ENCODE measurements around the gene SLC44A3.

The SLC44A3 gene

DNA sequence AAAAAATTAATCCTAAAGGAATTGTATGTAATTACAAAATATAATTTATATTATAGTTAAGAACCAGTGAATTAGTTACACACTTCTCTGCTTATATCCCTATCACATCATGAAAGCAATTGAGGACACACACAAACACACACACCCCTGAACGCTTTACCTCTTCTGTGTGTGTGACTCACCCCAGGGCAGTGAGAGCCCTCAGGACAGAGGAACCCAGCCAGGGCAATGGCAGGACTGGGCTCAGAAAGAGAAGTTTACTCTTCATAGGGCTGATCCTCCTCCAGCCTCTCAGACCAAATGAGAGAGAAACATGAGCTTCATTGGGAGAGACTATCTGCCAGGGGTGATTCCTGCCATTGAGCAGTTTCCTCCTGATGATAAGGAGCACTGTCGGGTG, 38.1 kb downstream of the SLC44A3 start:
- H3K27ac ChIP-seq, result no peak overlapping the region
- H3K4me2 ChIP-seq, result no peak overlapping the region
- H3K79me2 ChIP-seq (ENCODE audit: insufficient read depth, low read depth), result no peaks in the 10 kb centered on the region
- H3K4me3 ChIP-seq (IDR thresholded peaks at IDR 0.05; ENCODE audit: insufficient read depth, low read depth, low read length), result no peak overlapping the region
- no peaks in the 10 kb centered on the region for H3K27me3 ChIP-seq (ENCODE audit: insufficient read depth, low read depth)
- TF ChIP-seq CTCF (conservative IDR thresholded peaks at IDR 0.05; ENCODE audit: low read depth, low read length), result no peak
- no peaks in the 10 kb centered on the region for H3K36me3 ChIP-seq (ENCODE audit: insufficient read depth)
- no peaks in the 10 kb centered on the region for H4K20me1 ChIP-seq (ENCODE audit: insufficient read depth)
- no peak overlapping the region for H2AFZ ChIP-seq (ENCODE audit: low read depth)
- H3K4me1 ChIP-seq (ENCODE audit: low read depth, poor library complexity, severe bottlenecking), result no peaks in the 10 kb centered on the region
- H3K9ac ChIP-seq, result no peak overlapping the region

GRCh38 chr1:94859174-94859573, 39.0 kb downstream of the SLC44A3 start:
- no peak overlapping the region for H3K9ac ChIP-seq
- no peak overlapping the region for H3K4me3 ChIP-seq (IDR thresholded peaks at IDR 0.05; ENCODE audit: insufficient read depth, low read depth, low read length)
- H4K20me1 ChIP-seq (ENCODE audit: insufficient read depth), result no peaks in the 10 kb centered on the region
- H2AFZ ChIP-seq (ENCODE audit: low read depth), result no peak overlapping the region
- H3K4me1 ChIP-seq (ENCODE audit: low read depth, poor library complexity, severe bottlenecking), result no peaks in the 10 kb centered on the region
- H3K4me2 ChIP-seq, result no peak overlapping the region
- no peaks in the 10 kb centered on the region for H3K27me3 ChIP-seq (ENCODE audit: insufficient read depth, low read depth)
- TF ChIP-seq CTCF (conservative IDR thresholded peaks at IDR 0.05; ENCODE audit: low read depth, low read length), result no peak
- no peaks in the 10 kb centered on the region for H3K79me2 ChIP-seq (ENCODE audit: insufficient read depth, low read depth)
- H3K27ac ChIP-seq, result no peak overlapping the region
- H3K36me3 ChIP-seq (ENCODE audit: insufficient read depth), result no peaks in the 10 kb centered on the region

DNA sequence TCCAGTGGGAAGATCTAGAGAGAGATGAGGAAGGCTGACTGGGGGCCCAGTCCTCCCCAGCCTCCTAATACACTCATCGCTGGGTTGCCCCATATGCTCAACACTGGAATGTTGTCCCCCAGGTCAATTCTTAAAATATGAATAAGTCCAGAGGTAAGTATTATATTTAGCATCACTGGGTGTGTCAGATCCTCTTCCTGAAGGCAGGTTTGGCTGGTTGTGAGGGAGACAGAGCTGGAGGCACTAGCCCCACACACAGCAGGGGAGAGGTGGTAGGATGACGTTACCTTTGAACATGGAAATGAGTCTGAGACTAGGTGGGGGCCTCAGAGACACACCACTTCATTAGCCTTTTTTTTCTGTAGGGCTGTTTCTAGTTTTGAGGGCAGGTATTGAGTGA, 42.6 kb downstream of the SLC44A3 start:
- H3K27ac ChIP-seq, result no peak overlapping the region
- H3K9ac ChIP-seq, result no peak overlapping the region
- H3K4me3 ChIP-seq (IDR thresholded peaks at IDR 0.05; ENCODE audit: insufficient read depth, low read depth, low read length), result no peak overlapping the region
- no peak overlapping the region for H2AFZ ChIP-seq (ENCODE audit: low read depth)
- H3K4me2 ChIP-seq, result no peak overlapping the region
- H4K20me1 ChIP-seq (ENCODE audit: insufficient read depth), result no peaks in the 10 kb centered on the region
- TF ChIP-seq CTCF (conservative IDR thresholded peaks at IDR 0.05; ENCODE audit: low read depth, low read length), result no peak
- no peaks in the 10 kb centered on the region for H3K36me3 ChIP-seq (ENCODE audit: insufficient read depth)
- H3K79me2 ChIP-seq (ENCODE audit: insufficient read depth, low read depth), result no peaks in the 10 kb centered on the region
- no peaks in the 10 kb centered on the region for H3K4me1 ChIP-seq (ENCODE audit: low read depth, poor library complexity, severe bottlenecking)
- no peaks in the 10 kb centered on the region for H3K27me3 ChIP-seq (ENCODE audit: insufficient read depth, low read depth)

DNA sequence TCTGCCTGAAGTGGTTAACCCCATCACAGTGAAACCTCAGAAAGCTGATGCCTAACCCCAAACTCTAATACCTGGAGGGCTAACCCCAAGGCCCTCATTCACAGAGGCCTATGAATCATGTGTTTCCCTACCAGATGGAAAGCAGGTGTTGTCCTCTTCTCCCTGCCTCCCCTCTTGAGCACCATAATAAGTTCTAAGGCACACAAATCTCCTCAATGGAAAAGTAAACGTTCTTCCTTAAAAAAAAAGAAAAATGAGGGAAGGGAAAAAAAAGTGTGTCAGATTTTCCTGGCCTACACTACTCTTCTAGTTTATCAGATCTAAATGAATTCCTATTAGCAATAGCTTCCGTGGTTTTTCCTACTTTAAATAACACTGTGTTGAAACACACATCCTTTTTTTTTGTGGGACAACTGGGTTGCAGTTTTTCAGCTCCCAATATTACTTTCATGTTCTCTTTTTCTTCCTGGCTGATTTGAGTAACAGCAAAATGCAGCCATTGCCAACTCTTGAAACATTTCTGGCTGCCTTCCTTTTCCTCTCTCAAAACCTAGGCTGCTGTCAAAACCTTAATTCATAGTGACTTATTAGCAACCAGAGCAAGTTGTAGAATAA, 43.2 kb downstream of the SLC44A3 start:
- Histone ChIP-seq H3K27ac (no peak overlapping the region), H3K4me3 (IDR thresholded peaks at IDR 0.05; ENCODE audit: insufficient read depth, low read depth, low read length) (no peak overlapping the region), H3K9ac (no peak overlapping the region), H2AFZ (ENCODE audit: low read depth) (no peak overlapping the region), H4K20me1 (ENCODE audit: insufficient read depth) (no peaks in the 10 kb centered on the region), H3K4me2 (no peak overlapping the region), H3K79me2 (ENCODE audit: insufficient read depth, low read depth) (no peaks in the 10 kb centered on the region), H3K36me3 (ENCODE audit: insufficient read depth) (no peaks in the 10 kb centered on the region), H3K4me1 (ENCODE audit: low read depth, poor library complexity, severe bottlenecking) (no peaks in the 10 kb centered on the region), H3K27me3 (ENCODE audit: insufficient read depth, low read depth) (no peaks in the 10 kb centered on the region)
- no peak for TF ChIP-seq CTCF (conservative IDR thresholded peaks at IDR 0.05; ENCODE audit: low read depth, low read length)

Data from KMS-11 (cell line).